ENCODE data around the gene SYCE1.
"Not testable (repeated sequence)": the region's sequence is repeated elsewhere in the genome, so short reads cannot be mapped to it uniquely, and the experiment has no call there.

SYCE1 gene

GRCh38 chr10:133565441-133566294 is at the start of gene SYCE1:
Gene SYCE1 (minus strand): TSS chr10:133565583. CDS start chr10:133565529, 54 bp downstream.
- DNase-seq (ENCODE audit: low spot score), result no peak
- no peak for TF ChIP-seq CTCF (IDR thresholded peaks at IDR 0.05; ENCODE audit: extremely low read depth, missing control alignments)

GRCh38 chr10:133614830-133615580 is 49.6 kb upstream of the SYCE1 start:
- no peak for DNase-seq (ENCODE audit: low spot score)
- no peak for TF ChIP-seq CTCF (IDR thresholded peaks at IDR 0.05; ENCODE audit: extremely low read depth, missing control alignments)

- DNase-seq (ENCODE audit: low spot score), result no peak
- no peak for TF ChIP-seq CTCF (IDR thresholded peaks at IDR 0.05; ENCODE audit: extremely low read depth, missing control alignments)
Measured at GRCh38 chr10:133613699-133614098, 48.3 kb upstream of the SYCE1 start.

- no peak for TF ChIP-seq CTCF (IDR thresholded peaks at IDR 0.05; ENCODE audit: extremely low read depth, missing control alignments)
- DNase-seq (ENCODE audit: low spot score), result no peak
Measured at GRCh38 chr10:133611079-133611478, 45.7 kb upstream of the SYCE1 start.

DNA sequence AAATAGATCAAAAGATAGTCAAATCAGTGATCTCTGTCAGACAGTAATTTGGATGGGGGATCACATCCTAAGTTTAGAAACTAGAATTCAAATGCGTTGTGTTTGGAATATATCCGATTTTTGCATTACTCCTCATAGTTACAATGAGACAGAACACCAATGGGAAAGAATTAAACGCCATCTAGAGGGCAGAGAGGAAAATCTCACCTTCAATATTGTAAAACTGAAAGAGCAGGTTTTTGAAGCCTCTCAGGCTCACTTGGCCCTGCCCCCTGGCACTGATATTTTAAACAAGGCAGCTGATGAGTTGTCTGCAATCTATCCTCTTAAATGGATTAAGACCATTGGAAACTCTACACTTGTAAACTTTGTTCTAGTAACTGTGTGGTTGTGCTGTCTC is 43.5 kb upstream of the SYCE1 start:
- TF ChIP-seq CTCF (IDR thresholded peaks at IDR 0.05; ENCODE audit: extremely low read depth, missing control alignments), result peak; percentile 38
- peak; percentile 34 for DNase-seq (ENCODE audit: low spot score)

- not testable (repeated sequence) for DNase-seq (ENCODE audit: low spot score)
Measured at GRCh38 chr10:133603434-133603833, 38.1 kb upstream of the SYCE1 start.

GRCh38 chr10:133600657-133601056 is 35.3 kb upstream of the SYCE1 start:
- no peak for TF ChIP-seq CTCF (IDR thresholded peaks at IDR 0.05; ENCODE audit: extremely low read depth, missing control alignments)
- no peak for DNase-seq (ENCODE audit: low spot score)

DNA sequence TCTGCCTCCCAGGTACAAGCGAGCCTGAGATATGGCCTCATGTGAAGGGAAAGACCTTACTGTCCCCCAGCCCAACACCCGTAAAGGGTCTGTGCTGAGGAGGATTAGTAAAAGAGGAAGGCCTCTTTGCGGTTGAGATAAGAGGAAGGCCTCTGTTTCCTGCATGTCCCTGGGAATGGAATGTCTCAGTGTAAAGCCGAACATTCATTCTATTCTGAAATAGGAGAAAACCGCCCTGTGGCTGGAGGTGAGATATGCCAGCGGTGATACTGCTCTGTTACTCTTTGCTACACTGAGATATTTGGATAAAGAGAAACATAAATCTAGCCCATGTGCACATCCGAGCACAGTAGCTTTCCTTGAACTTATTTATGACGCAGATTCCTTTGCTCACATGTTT is 34.5 kb upstream of the SYCE1 start:
- not testable (repeated sequence) for DNase-seq (ENCODE audit: low spot score)

All from GM20000 (cell line).